ENCODE measurements around the gene ADSS2. TPM values are rescaled to one million over a fixed set of nuclear protein-coding genes. Genes with fewer than 3 reads are reported as not detected.
"Not testable (repeated sequence)": the region's sequence is repeated elsewhere in the genome, so short reads cannot be mapped to it uniquely, and the experiment has no call there.

The ADSS2 gene
- total RNA-seq, 1 experiment from 2014 or later, result 50.9 TPM

DNA sequence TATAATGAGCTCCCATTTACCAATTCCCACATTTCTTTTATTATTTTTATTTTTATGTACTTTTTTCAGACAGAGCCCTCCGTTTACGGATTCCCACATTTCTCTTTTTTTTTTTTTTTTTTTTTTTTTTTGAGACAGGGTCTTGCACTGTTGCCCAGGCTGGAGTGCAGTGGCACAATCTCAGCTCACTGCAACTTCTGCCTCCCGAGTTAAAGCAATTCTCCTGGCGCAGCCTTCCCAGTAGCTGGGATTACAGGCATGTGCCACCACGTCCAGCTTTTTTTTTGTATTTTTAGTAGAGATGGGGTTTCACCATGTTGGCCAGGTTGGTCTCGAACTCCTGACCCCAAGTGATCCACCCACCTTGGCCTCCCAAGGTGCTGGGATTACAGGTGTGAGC is 77.2 kb downstream of the ADSS2 start:
- not testable (repeated sequence) for H3K27ac ChIP-seq (ENCODE audit: low read length); H3K9me2 ChIP-seq (replicated peaks; ENCODE audit: insufficient read depth, low read length); H3K4me1 ChIP-seq (ENCODE audit: low read length); H4K20me1 ChIP-seq (ENCODE audit: insufficient read depth, low read depth, low read length); H3K4me3 ChIP-seq (ENCODE audit: low read length); H3K9ac ChIP-seq (ENCODE audit: low read length); H3K27me3 ChIP-seq (ENCODE audit: low read length); H3K4me2 ChIP-seq (ENCODE audit: low read depth, low read length, poor library complexity, severe bottlenecking); DNase-seq; H2AFZ ChIP-seq (ENCODE audit: low read length); H3K36me3 ChIP-seq (ENCODE audit: insufficient read depth, low read length); H3K79me2 ChIP-seq (ENCODE audit: low read length); H3K9me3 ChIP-seq (ENCODE audit: low read length)

DNA sequence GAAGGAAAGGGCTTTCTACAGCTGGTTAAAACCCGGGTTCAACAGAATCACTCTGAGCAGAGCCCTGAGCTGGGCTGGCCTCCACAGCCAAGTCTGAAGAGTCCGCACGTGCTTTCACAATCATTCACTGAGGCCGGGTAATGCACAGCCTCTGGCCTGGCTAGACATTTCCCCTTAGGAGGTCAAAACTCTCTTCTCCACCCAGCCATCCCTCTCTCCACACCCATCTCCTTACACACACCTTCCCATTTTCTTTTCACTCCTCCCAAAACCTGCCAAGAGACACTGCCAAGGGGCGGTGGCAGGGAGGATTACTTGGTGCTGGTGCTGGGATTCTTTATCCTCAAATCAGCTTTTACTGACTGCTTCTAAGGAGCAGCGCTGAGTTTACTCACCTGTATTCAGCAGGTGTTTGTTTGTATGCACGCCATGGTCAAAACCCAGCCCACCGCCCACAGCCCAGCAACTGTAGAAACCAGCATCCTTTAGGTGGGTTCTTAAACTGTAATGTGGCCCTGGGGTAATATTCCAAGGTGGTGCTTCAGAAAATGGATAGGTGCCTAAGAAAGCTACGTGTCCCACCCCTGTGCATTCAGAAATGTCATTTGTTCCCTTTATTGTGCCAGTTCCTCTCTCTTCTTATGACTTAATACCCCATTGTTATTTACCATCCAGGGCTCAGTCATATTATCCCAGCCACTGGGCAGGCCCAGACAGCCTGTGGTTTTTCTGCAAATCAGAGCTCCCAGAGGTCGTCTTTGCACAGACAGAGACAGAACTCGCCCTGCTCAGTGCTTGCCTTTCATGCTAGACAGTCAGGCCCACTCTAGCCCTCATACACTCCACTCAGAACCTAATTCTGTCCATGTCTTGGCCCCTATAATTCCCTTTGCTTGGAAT is 80.2 kb downstream of the ADSS2 start:
- H4K20me1 ChIP-seq (ENCODE audit: insufficient read depth, low read depth, low read length), result no peaks in the 10 kb centered on the region
- no peaks in the 10 kb centered on the region for H3K9me2 ChIP-seq (replicated peaks; ENCODE audit: insufficient read depth, low read length)
- no peak overlapping the region for H3K4me3 ChIP-seq (ENCODE audit: low read length)
- no peaks in the 10 kb centered on the region for H3K27me3 ChIP-seq (ENCODE audit: low read length)
- H3K9ac ChIP-seq (ENCODE audit: low read length), result no peak overlapping the region
- H3K9me3 ChIP-seq (ENCODE audit: low read length), result no peaks in the 10 kb centered on the region
- DNase-seq, result no peak
- H3K27ac ChIP-seq (ENCODE audit: low read length), result no peak overlapping the region
- no peak overlapping the region for H3K4me2 ChIP-seq (ENCODE audit: low read depth, low read length, poor library complexity, severe bottlenecking)
- H2AFZ ChIP-seq (ENCODE audit: low read length), result no peak overlapping the region
- H3K4me1 ChIP-seq (ENCODE audit: low read length), result no peaks in the 10 kb centered on the region
- no peaks in the 10 kb centered on the region for H3K36me3 ChIP-seq (ENCODE audit: insufficient read depth, low read length)
- H3K79me2 ChIP-seq (ENCODE audit: low read length), result no peaks in the 10 kb centered on the region

DNA sequence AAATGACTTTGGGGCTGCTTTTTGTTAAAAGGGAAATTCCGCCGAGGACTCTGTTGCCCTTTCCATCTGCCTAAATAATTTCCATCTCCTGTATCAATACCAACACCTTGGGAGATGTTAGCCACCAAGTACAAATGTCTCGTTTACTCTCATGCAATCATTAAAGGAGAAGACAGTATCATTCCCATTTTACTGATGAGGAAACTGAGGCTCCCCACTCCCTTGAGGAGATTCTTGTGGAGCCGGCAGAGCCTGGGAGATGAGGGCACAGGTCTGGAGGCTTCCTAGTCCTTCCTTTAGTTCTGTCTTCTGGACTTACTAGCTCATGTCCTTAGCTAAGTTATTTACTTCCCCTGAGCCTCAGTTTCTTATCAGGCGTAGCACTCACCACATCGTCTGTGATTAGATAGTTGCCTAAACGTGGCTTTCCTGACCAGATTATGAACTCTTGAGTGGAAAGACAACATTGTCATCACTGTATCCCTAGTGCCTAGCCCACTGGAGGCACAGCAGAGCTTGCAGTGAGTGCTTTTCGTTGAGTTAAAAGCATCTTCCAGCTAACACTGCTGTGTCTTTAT is 81.6 kb downstream of the ADSS2 start:
- Histone ChIP-seq H3K27ac (ENCODE audit: low read length) (no peak overlapping the region), H3K9me3 (ENCODE audit: low read length) (no peaks in the 10 kb centered on the region), H3K79me2 (ENCODE audit: low read length) (no peaks in the 10 kb centered on the region), H3K27me3 (ENCODE audit: low read length) (no peaks in the 10 kb centered on the region), H3K4me2 (ENCODE audit: low read depth, low read length, poor library complexity, severe bottlenecking) (no peak overlapping the region), H3K4me1 (ENCODE audit: low read length) (no peaks in the 10 kb centered on the region), H4K20me1 (ENCODE audit: insufficient read depth, low read depth, low read length) (no peaks in the 10 kb centered on the region), H3K36me3 (ENCODE audit: insufficient read depth, low read length) (no peaks in the 10 kb centered on the region), H3K9me2 (replicated peaks; ENCODE audit: insufficient read depth, low read length) (no peaks in the 10 kb centered on the region), H2AFZ (ENCODE audit: low read length) (no peak overlapping the region), H3K4me3 (ENCODE audit: low read length) (no peak overlapping the region), H3K9ac (ENCODE audit: low read length) (no peak overlapping the region)
- DNase-seq, result no peak

DNA sequence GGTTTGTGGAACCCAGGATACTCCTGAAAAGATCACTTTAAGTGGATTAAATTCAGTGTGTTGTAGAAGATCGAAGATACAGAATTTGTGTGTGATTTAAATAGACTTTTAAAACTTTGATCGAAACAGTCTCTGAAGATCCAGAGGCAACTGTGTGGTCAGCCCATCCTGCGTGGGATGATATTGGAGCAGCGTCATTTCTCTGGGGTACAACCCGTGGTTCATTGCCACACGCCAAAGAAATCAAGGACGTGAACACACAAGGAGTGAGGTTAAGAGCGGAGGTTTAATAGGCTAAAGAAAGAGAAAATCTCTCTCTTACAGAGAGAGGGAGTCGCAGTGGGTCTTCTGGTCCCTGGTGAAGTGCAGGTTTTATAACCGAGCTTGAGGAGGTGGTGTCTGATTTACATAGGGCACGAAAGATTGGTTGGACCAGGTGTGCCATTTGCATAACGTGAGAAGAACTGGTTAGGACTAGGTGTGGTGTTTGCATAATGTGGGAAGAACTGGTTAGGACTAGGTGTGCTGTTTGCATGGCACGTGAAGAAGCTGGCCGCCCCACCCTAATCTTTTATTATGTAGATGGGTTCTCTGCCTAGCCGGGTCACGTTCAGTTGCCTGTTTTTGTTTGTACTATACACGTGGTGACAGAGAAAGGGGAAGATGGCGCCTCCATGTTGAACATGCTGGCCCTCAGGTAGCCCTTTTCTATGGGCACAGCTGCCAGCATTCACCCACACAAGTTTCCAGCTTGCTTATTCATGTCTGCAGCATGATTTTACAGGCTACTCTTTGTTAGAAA is 82.3 kb downstream of the ADSS2 start:
- Histone ChIP-seq H3K4me3 (ENCODE audit: low read length) (no peak overlapping the region), H3K9ac (ENCODE audit: low read length) (no peak overlapping the region), H4K20me1 (ENCODE audit: insufficient read depth, low read depth, low read length) (no peaks in the 10 kb centered on the region), H3K4me1 (ENCODE audit: low read length) (no peaks in the 10 kb centered on the region), H3K79me2 (ENCODE audit: low read length) (no peaks in the 10 kb centered on the region), H3K36me3 (ENCODE audit: insufficient read depth, low read length) (no peaks in the 10 kb centered on the region), H2AFZ (ENCODE audit: low read length) (no peak overlapping the region), H3K9me2 (replicated peaks; ENCODE audit: insufficient read depth, low read length) (no peaks in the 10 kb centered on the region), H3K4me2 (ENCODE audit: low read depth, low read length, poor library complexity, severe bottlenecking) (no peak overlapping the region), H3K27me3 (ENCODE audit: low read length) (no peaks in the 10 kb centered on the region), H3K27ac (ENCODE audit: low read length) (no peak overlapping the region), H3K9me3 (ENCODE audit: low read length) (no peaks in the 10 kb centered on the region)
- DNase-seq, result no peak

DNA sequence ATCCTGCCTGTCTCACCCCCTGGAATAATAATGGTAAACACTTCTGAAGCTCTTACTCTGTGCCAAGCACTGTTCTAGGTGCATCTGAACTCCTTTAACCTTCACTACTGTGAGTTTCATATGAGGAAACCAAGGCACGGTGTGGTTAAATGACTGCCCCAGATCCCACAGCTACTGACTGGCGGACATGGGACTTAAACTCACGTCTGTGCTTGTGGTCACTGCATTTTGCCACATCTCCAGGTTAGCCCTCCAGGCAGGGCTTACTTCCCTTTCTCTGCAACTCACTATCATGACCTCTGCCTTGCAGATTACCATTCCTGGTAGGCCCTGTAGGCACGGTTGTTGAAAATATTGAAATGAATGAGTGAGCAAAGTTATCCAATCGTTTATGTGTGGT is 83.4 kb downstream of the ADSS2 start:
- Histone ChIP-seq H2AFZ (ENCODE audit: low read length) (no peak overlapping the region), H3K9me3 (ENCODE audit: low read length) (no peaks in the 10 kb centered on the region)

DNA sequence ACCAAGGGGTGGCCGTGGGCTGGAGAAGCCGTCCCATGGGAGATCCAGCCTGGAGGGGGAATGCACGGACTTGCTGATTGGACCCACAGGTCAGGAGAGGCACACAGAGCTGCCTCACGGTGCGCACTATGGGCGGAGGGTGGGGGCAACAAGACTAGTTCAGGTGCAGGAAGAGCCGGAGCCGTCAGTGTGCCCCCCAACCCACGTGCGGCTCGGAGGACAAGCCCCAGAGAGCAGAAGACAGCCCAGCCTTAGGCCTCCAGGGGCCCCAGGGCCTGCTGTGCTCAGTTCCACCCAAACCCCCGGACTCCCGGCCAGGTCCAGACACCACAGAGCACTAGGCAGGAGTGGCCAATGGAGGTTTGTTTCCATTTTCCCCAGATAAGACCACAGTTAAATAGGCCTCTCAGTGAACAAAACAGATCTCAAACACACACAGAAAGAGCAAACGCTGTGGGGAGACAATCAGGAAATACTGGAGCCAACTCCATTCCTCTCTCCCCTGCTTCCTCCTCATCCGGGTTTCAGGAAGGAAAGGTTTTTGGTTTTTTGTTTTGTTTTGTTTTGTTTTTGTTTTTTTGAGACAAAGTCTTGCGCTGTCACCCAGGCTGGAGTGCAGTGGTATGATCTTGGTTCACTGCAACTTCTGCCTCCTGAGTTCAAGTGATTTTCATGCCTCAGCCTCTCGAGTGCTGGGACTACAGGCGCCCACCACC is 84.2 kb downstream of the ADSS2 start:
- no peak overlapping the region for H3K9ac ChIP-seq (ENCODE audit: low read length)
- no peak overlapping the region for H3K4me3 ChIP-seq (ENCODE audit: low read length)
- H3K9me2 ChIP-seq (replicated peaks; ENCODE audit: insufficient read depth, low read length), result no peaks in the 10 kb centered on the region
- H3K4me1 ChIP-seq (ENCODE audit: low read length), result no peaks in the 10 kb centered on the region
- no peaks in the 10 kb centered on the region for H3K9me3 ChIP-seq (ENCODE audit: low read length)
- H4K20me1 ChIP-seq (ENCODE audit: insufficient read depth, low read depth, low read length), result no peaks in the 10 kb centered on the region
- no peak overlapping the region for H3K4me2 ChIP-seq (ENCODE audit: low read depth, low read length, poor library complexity, severe bottlenecking)
- H3K36me3 ChIP-seq (ENCODE audit: insufficient read depth, low read length), result no peaks in the 10 kb centered on the region
- H2AFZ ChIP-seq (ENCODE audit: low read length), result no peak overlapping the region
- no peaks in the 10 kb centered on the region for H3K79me2 ChIP-seq (ENCODE audit: low read length)
- H3K27me3 ChIP-seq (ENCODE audit: low read length), result no peaks in the 10 kb centered on the region
- no peak overlapping the region for H3K27ac ChIP-seq (ENCODE audit: low read length)
- no peak for DNase-seq

More for the DNA sequence above, 83.4 kb downstream of the ADSS2 start:
- Histone ChIP-seq H3K4me3 (ENCODE audit: low read length) (no peak overlapping the region), H3K9ac (ENCODE audit: low read length) (no peak overlapping the region), H3K27ac (ENCODE audit: low read length) (no peak overlapping the region), H3K36me3 (ENCODE audit: insufficient read depth, low read length) (no peaks in the 10 kb centered on the region), H3K4me2 (ENCODE audit: low read depth, low read length, poor library complexity, severe bottlenecking) (no peak overlapping the region), H3K9me2 (replicated peaks; ENCODE audit: insufficient read depth, low read length) (no peaks in the 10 kb centered on the region), H3K79me2 (ENCODE audit: low read length) (no peaks in the 10 kb centered on the region), H3K4me1 (ENCODE audit: low read length) (no peaks in the 10 kb centered on the region), H4K20me1 (ENCODE audit: insufficient read depth, low read depth, low read length) (no peaks in the 10 kb centered on the region), H3K27me3 (ENCODE audit: low read length) (no peaks in the 10 kb centered on the region)
- DNase-seq, result no peak

DNA sequence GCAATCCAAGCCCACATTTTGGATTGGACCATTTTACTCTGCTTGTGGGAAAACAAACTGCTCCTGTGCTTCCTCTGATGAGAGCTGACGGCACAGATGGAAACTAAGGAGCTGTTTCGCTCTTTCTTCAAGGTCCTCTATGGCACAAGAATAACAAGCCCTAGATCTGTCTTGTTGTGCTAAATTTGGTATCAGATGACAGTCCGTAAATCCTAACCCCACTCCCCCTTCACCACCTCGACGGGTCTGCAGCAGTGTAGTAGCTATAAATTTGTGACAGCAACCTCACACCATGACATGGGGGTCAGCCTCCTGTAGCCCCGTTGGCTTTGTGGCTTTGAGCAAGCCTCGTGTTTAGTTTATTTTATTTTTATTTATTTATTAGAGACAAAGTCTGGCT is 85.9 kb downstream of the ADSS2 start:
- Histone ChIP-seq H3K9me3 (ENCODE audit: low read length) (no peaks in the 10 kb centered on the region), H3K4me2 (ENCODE audit: low read depth, low read length, poor library complexity, severe bottlenecking) (no peak overlapping the region), H3K9ac (ENCODE audit: low read length) (no peak overlapping the region), H2AFZ (ENCODE audit: low read length) (no peak overlapping the region), H3K4me3 (ENCODE audit: low read length) (no peak overlapping the region), H3K79me2 (ENCODE audit: low read length) (no peaks in the 10 kb centered on the region), H3K9me2 (replicated peaks; ENCODE audit: insufficient read depth, low read length) (no peaks in the 10 kb centered on the region), H3K27me3 (ENCODE audit: low read length) (no peaks in the 10 kb centered on the region), H3K27ac (ENCODE audit: low read length) (no peak overlapping the region), H4K20me1 (ENCODE audit: insufficient read depth, low read depth, low read length) (no peaks in the 10 kb centered on the region), H3K36me3 (ENCODE audit: insufficient read depth, low read length) (no peaks in the 10 kb centered on the region), H3K4me1 (ENCODE audit: low read length) (no peaks in the 10 kb centered on the region)
- DNase-seq, result no peak

DNA sequence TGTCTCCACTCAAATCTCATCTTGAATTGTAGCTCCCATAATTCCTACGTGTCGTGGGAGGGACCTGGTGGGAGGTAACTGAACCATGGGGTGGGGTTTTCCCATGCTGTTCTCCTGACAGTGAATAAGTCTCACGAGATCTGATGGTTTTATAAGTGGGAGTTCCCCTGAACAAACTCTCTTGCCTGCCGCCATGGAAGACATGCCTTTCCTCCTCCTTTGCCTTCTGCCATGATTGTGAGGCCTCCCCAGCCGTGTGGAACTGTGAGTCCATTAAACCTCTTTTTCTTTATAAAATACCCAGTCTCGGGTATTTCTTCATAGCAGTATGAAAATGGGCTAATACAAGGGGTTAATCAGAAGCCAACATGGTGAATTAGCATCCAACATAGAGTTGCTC is 86.4 kb downstream of the ADSS2 start:
- not testable (repeated sequence) for H4K20me1 ChIP-seq (ENCODE audit: insufficient read depth, low read depth, low read length); H3K9ac ChIP-seq (ENCODE audit: low read length); DNase-seq; H3K27me3 ChIP-seq (ENCODE audit: low read length); H3K4me3 ChIP-seq (ENCODE audit: low read length); H3K79me2 ChIP-seq (ENCODE audit: low read length); H3K27ac ChIP-seq (ENCODE audit: low read length); H3K9me3 ChIP-seq (ENCODE audit: low read length); H2AFZ ChIP-seq (ENCODE audit: low read length); H3K4me1 ChIP-seq (ENCODE audit: low read length); H3K9me2 ChIP-seq (replicated peaks; ENCODE audit: insufficient read depth, low read length); H3K4me2 ChIP-seq (ENCODE audit: low read depth, low read length, poor library complexity, severe bottlenecking); H3K36me3 ChIP-seq (ENCODE audit: insufficient read depth, low read length)

All from Karpas-422 (cell line).